Suprapubic skin (tissue), 4 donors: ENCODE results near the gene NR3C1. TPM values are rescaled to one million over a fixed set of nuclear protein-coding genes. Genes with fewer than 3 reads are reported as not detected.

Experiments
- DNase-seq, 2 donors: peaks; one replicate each; pipeline ENCODE4 v3.0.0-alpha.2; 2019; ENCODE audit warnings: low spot score in 2 of 2
- H3K27ac ChIP-seq: fragments of 200-600 bp; sonication (generic); one replicate; pipeline ENCODE4 v1.5.1; 2019
- H3K27me3 ChIP-seq: fragments of 200-600 bp; sonication (generic); one replicate; pipeline ENCODE4 v1.5.1; 2019
- H3K36me3 ChIP-seq: fragments of 200-600 bp; sonication (generic); one replicate; pipeline ENCODE4 v1.5.1; 2019
- H3K4me1 ChIP-seq: fragments of 200-600 bp; sonication (generic); one replicate; pipeline ENCODE4 v1.5.1; 2019
- H3K4me3 ChIP-seq: fragments of 200-600 bp; sonication (generic); one replicate; pipeline ENCODE4 v1.5.1; 2019; ENCODE audit warnings: mild to moderate bottlenecking
- H3K9me3 ChIP-seq: fragments of 200-600 bp; sonication (generic); one replicate; pipeline ENCODE4 v1.5.1; 2019
- CTCF ChIP-seq, 2 donors: fragments of 200-600 bp in 1 of 2; fragments of 450-650 bp in 1 of 2; sonication (generic) in 1 of 2; IDR thresholded peaks; one replicate each; pipeline ENCODE4 v1.5.1; 2016 to 2019; ENCODE audit warnings: antibody characterized with exemption in 2 of 2, mild to moderate bottlenecking in 1 of 2, moderate library complexity in 1 of 2
- EP300 ChIP-seq: sonication (generic); formaldehyde crosslinking; IDR thresholded peaks from one replicate; pipeline ENCODE4 v1.6.1; 2017; ENCODE audit warnings: antibody characterized with exemption
- POLR2A ChIP-seq, 2 donors: fragments of 450-650 bp; IDR thresholded peaks; one replicate each; pipeline ENCODE4 v1.6.1; 2017; ENCODE audit warnings: antibody characterized with exemption in 2 of 2, mild to moderate bottlenecking in 2 of 2, moderate library complexity in 2 of 2
- POLR2AphosphoS5 ChIP-seq, 3 donors: sonication (generic); formaldehyde crosslinking; IDR thresholded peaks; one replicate each; pipeline ENCODE4 v1.6.1; 2017; ENCODE audit warnings: antibody characterized with exemption in 3 of 3
- WGBS: methylation state at CpG from one replicate; pipeline ENCODE4 v1.1.5; 2018; 5-methylcytosine and 5-hydroxymethylcytosine counted together
- total RNA-seq, 4 donors: library from RNA; depleted of rRNA; stranded (reverse); fragments of >200 nt; gene quantifications; one replicate each; pipeline ENCODE4 v1.1.0, GENCODE V29; 2016

Gene NR3C1
- total RNA-seq: 10 to 100 TPM; 50.4 to 68.8 (median 56.5) TPM

- Histone ChIP-seq H3K4me3 (peak within 1 kb of the TSS; percentile 95), H3K27me3 (no peaks in the 10 kb centered on the region), H3K36me3 (no peaks in the 10 kb centered on the region), H3K27ac (peak within 1 kb of the TSS; percentile 98), H3K9me3 (no peaks in the 10 kb centered on the region), H3K4me1 (peaks cover 36% of the 10 kb centered on the region)
- peak in 2 of 3 donors; percentile 55 to 91 for TF ChIP-seq POLR2AphosphoS5 (IDR thresholded peaks at IDR 0.05)
- TF ChIP-seq POLR2A (IDR thresholded peaks at IDR 0.05): peak; percentile 23 to 63
- no peak for TF ChIP-seq EP300
- peak; percentile 19 to 78 for TF ChIP-seq CTCF (IDR thresholded peaks at IDR 0.05)
- WGBS: 0% methylated on average over 16 of the region's 114 CpGs
- DNase-seq: peak; percentile 91 to 92
Measured at GRCh38 chr5:143403593-143404415, at the start of gene NR3C1. NR3C1 (minus strand) TSS chr5:143403686; CDS start chr5:143400839, 2,847 bp downstream.

- Histone ChIP-seq H3K27ac (no peak overlapping the region), H3K27me3 (no peaks in the 10 kb centered on the region), H3K9me3 (no peaks in the 10 kb centered on the region), H3K4me3 (no peak overlapping the region), H3K4me1 (no peaks in the 10 kb centered on the region), H3K36me3 (no peaks in the 10 kb centered on the region)
- DNase-seq: no peak
- TF ChIP-seq POLR2AphosphoS5 (IDR thresholded peaks at IDR 0.05): no peak
- TF ChIP-seq CTCF (IDR thresholded peaks at IDR 0.05): no peak
- TF ChIP-seq EP300: no peak
- TF ChIP-seq POLR2A (IDR thresholded peaks at IDR 0.05): no peak
- 89% methylated on average over 5 of the region's 5 CpGs for WGBS
Measured at GRCh38 chr5:143449772-143450171, 46.3 kb upstream of the NR3C1 start.

- Histone ChIP-seq H3K9me3 (no peaks in the 10 kb centered on the region), H3K4me1 (no peaks in the 10 kb centered on the region), H3K27me3 (no peaks in the 10 kb centered on the region), H3K36me3 (no peaks in the 10 kb centered on the region), H3K27ac (no peak overlapping the region), H3K4me3 (no peak overlapping the region)
- DNase-seq: no peak
- TF ChIP-seq POLR2AphosphoS5 (IDR thresholded peaks at IDR 0.05) (no peak), EP300 (no peak), CTCF (IDR thresholded peaks at IDR 0.05) (no peak), POLR2A (IDR thresholded peaks at IDR 0.05) (no peak)
Measured at GRCh38 chr5:143448518-143448917, 45.0 kb upstream of the NR3C1 start.

- Histone ChIP-seq H3K27me3 (no peaks in the 10 kb centered on the region), H3K4me1 (no peaks in the 10 kb centered on the region), H3K9me3 (no peaks in the 10 kb centered on the region), H3K4me3 (no peak overlapping the region), H3K36me3 (no peaks in the 10 kb centered on the region), H3K27ac (no peak overlapping the region)
- TF ChIP-seq POLR2A (IDR thresholded peaks at IDR 0.05): no peak
- no peak for TF ChIP-seq POLR2AphosphoS5 (IDR thresholded peaks at IDR 0.05)
- no peak for TF ChIP-seq CTCF (IDR thresholded peaks at IDR 0.05)
- no peak for TF ChIP-seq EP300
- WGBS: 97% methylated on average over 1 of the region's 1 CpG
- DNase-seq: no peak
Measured at GRCh38 chr5:143447983-143448382, 44.5 kb upstream of the NR3C1 start.

GRCh38 chr5:143446535-143447226 is 43.2 kb upstream of the NR3C1 start:
- WGBS: 78% methylated on average over 1 of the region's 1 CpG
- Histone ChIP-seq H3K4me1 (no peaks in the 10 kb centered on the region), H3K36me3 (no peaks in the 10 kb centered on the region), H3K27ac (no peak overlapping the region), H3K4me3 (no peak overlapping the region), H3K27me3 (no peaks in the 10 kb centered on the region), H3K9me3 (no peaks in the 10 kb centered on the region)
- TF ChIP-seq CTCF (IDR thresholded peaks at IDR 0.05) (no peak), POLR2A (IDR thresholded peaks at IDR 0.05) (no peak)
- DNase-seq: no peak
